Measurements from ENCODE around the gene SUCLG2.

SUCLG2 gene

DNA sequence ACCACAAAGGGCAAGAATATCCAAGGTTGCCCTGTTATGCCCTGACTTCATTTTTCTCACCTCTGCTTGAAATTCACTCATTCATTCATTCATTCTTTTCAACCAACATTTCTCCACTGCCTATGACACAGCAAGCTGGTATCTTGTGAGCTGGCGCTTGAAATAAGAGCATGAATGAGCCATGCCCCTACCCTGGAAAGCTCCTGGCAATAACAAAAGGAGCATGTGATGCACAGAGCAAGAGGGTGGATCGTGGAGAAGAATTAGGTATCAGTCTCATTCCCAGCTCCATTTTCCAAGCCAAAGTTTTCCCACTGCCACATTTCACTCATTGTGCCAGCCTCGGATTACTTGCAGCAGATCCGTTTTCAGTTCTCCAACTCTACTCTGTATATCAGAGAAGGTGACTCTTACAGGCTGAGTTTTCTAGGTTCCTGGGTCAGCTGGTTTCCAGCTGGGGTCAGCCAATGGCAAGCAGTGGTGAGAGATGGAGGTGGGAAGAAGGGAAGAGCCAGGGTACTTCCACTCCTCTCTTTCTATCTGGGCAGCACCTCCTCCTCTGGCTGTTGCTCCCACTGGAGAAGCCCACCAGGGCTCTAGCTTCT is 144.8 kb downstream of the SUCLG2 start:
- DNase-seq (ENCODE audit: low read depth), result no peak

DNA sequence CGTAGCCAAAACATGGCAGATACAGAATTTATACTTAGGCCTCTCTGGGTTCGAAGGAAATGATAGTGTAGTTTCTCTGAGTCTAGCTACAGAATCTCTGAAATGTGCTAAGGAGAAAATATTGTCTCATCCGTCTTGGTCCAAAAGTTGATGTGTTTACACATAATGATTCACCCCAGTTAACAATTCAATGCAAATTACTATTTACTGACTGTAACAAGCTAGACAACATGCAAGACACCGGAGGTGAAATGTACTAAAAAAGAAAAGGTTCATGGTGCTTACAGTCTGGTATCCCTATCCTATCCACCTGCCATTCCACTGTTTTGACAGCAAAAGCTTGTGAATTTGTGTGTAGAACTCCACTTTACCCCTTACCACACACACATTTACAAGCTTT is 146.8 kb downstream of the SUCLG2 start:
- no peak for DNase-seq (ENCODE audit: low read depth)

DNA sequence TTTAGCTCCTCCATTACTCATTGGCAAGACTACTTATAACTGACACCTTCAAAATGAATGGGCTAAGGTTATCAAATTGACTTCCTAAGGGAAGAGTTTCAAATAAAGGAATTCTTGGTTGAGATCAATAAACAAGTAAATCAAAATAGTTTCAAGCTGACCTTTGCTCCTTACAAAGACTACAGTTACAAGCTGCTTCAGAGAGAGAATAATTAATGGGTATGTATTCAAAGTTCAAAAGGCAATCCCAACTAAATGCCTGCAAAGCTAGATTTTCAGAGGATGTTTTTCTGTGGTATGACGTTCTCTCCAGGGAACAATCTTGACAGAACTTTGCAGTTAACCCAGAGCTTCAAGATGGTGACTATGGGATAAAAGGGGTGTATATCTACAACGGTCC is 153.7 kb downstream of the SUCLG2 start:
- DNase-seq (ENCODE audit: low read depth), result no peak

DNA sequence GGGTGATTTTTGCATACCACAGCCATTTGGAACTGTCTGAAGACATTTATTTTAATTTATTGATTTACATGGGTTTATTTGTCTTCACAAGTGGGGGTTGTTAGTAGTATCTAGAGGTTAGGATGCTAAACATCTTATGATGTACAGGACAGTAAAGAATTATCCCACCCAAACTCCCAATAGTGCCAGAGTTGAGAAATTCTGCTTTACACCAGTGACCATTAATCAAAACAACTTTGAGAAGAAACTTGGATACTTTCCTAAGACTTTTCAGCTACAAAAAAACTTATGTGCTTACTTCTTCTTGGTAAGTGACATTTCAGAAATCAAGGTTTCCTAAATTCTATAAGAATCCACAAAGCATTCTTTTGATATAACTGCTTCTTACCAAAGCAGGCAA is 156.7 kb downstream of the SUCLG2 start:
- no peak for DNase-seq (ENCODE audit: low read depth)

DNA sequence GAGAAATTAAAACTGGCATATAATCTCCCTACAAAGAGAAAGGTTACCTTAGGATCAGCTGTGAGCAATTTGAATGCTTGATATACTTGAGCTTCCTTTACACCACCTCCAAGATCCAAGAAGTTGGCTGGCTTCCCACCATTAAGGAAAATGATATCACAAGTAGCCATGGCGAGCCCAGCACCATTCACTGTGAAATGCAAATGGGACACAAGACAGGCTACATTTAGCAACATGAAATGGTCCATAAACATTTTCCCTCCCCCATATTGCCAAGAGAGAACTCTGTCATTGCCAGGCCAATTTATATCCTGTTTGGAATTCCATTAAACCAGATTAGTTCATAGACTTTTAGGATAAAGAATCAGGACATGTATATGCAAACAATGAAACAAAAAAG is 158.7 kb downstream of the SUCLG2 start:
- no peak for DNase-seq (ENCODE audit: low read depth)

DNA sequence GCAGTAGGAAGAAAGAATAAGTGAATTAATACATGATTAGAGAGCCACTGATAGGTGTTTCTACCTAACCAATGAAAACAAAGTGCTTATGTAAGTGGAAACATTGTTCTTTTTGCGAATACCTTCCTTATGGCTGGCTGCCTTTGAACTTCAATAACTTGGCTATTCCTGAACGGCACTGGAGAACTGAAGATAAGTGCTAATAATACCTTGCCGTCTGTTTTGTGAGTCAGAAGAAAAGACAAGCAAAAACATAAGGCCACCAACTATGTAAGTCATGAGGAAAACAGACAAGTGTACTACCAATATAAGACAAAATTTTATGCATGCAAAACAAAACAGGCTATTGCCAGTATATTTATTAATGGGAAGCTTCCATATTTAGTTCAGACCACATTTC is 160.6 kb downstream of the SUCLG2 start:
- no peak for DNase-seq (ENCODE audit: low read depth)

DNA sequence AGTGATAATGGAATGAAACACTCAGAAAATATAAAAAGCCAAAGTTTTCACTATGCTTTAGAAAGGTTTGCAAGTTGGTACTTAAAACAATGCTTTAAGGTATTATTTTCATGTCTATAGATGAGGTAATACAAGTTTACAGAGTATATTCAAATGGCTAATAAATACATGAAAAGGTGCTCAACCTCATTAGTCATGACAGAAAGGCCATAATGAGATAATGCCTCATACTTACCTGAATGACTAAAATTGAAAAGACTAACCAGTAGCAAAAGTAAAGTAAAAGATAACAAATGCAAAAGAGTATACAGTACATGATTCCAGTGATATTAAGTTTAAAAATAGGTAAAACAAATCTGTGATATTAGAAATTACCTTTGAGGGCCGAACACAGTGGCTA is 163.8 kb downstream of the SUCLG2 start:
- DNase-seq (ENCODE audit: low read depth), result no peak

DNA sequence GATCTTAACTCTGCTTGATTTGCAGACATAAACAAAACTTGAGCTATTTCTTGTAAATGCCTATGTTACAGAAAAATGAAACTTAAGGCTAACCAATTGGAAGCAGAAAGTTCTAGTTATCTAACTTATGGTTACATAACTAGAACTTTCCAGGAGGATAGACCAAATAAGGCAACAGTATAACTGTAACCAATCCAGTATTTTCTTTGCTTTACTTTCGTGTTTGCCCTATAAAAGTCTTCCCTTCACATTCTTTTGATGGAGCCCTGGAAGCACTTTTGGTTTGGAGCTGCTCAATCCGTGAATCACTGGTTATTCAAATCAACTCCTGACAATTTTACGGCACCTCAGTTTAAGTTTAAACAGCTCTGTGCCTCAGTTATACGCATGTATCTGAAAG is 164.6 kb downstream of the SUCLG2 start:
- no peak for DNase-seq (ENCODE audit: low read depth)

DNA sequence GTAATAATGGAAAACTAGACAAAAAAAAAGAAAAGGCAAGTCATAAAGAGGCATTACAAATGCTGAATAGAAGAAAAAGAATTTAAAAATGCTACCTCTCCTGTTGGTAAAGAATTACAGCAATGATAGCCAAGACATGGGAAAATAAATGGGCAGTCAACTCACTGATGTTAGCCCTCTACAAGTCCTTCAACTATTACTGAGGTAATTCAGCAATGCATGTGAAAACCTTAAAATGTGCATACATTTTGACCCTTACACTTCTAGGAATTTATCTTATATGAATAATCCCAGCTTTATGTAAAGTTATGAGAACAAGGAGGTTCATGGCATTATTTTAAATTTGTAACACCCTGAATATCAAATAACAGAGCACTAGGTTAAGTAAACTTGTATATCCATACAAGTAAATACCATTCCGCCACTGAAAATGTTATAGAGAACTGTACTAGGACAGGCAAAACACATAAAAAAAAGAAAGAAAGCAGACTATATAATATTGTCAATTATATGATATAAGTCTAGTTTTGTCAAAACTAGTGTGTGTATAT is 166.8 kb downstream of the SUCLG2 start:
- DNase-seq (ENCODE audit: low read depth), result no peak

DNA sequence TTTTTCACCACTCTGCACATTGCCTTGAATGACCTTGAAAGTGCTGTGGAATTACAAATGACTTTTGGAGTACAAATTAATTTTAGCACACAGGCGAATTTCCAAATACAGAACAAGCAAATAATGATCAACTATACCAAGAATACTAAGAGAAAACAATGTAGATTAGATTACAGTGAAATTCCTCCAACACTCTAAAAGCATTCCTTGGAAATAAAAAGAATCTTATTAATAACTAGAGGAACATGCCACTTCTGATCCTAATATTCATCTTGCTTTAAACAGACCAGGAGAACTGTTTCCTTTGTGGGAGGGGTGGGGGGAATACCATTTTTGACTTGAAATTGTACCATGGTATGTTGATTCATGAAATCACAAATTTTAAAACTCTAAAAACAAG is 167.5 kb downstream of the SUCLG2 start:
- DNase-seq (ENCODE audit: low read depth), result no peak

DNA sequence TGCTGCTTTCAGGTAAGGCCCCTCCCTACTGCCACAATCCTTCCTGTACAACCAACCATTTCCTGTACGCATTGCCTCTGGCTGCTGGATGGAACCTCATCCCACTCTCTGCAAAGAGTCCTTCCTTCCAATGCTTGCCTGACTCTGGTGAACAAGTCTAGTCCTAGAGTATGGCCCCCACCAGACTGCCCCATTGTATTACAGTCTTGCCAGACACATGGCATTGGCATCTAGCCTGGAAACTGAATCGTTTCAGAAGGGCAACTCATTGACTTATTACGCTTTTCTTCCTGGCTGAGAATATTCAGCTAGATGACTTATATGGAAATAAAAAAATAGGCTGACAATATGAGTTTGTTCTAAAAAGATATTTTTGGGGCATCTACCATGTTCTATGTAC is 170.3 kb downstream of the SUCLG2 start:
- no peak for DNase-seq (ENCODE audit: low read depth)

DNA sequence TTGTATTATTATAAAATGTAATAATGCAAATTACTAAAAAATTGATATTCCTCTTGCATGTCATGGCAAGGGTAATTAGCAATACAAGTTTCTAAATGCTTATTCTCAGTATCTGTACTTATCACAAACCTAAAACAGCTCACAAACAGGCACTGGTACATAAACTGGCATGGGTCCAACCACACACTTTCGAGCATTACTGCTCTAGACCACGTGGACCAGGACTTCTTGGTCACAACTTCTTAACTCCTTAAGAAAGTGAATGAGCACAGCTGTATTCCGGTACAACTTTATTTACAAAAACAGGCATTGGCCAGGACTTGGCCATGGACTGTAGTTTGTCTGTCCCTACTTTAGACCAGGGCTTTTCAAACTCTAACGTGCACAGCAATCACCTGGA is 173.3 kb downstream of the SUCLG2 start:
- no peak for DNase-seq (ENCODE audit: low read depth)

DNA sequence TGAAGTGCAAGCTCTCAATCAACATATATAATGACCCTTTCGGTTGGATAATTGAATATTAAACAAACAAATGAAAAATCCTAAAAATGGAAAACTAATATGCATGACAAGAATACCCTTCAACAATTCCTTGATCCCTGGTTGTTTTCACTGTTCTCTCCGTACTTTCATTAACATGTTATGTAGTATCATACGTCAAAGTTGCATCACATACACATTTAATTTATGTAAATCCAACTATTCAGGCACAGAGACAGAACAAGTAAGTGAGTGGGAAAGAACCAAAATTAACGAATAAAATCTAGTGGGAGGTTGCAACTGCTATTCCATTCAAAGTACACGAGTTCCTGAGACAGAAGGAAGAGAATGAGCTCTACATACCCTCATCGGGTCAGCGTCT is 176.0 kb downstream of the SUCLG2 start:
- no peak for DNase-seq (ENCODE audit: low read depth)

DNA sequence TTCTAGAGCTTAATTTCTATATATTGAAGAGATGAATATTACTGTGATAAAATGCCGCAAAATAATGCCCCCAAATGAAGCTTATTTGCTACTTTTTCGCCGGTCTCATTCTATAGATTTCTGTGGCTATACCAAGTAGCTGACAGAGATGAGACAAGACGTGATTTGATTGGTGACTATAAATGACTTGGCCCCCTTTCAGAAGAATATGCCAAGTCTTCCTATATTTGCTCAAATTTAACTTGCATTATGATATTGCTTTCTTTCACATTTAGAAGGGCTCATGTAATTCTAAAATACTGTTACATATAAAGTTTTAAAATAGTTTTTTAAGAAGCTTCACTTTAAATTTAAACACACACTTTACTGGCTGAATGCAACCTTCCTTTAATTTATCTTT is 180.1 kb downstream of the SUCLG2 start:
- no peak for DNase-seq (ENCODE audit: low read depth)

DNA sequence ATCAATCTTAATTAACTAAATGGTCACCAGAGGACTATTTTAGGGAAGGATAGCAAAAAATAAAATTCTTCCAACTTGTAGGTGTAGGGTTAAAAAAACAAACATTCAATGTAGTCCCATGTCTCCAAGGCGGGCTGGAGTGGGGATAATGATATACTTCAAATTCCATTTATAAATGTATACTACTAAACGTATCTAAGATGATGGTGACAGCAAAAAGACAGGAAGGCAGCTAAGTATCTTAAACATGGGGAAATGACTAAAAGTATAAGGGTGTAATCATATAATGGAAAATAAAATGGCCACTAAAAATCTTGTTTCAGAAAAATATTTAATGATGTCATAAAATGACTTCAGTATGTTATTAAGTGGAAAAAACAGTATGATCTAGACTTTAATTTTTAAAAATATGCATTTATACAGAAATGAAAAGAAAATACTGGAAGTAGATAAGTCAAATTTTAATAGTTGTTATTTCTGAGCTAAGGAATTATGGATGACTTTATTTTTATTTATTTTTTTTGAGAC is 181.7 kb downstream of the SUCLG2 start:
- DNase-seq (ENCODE audit: low read depth), result no peak

DNA sequence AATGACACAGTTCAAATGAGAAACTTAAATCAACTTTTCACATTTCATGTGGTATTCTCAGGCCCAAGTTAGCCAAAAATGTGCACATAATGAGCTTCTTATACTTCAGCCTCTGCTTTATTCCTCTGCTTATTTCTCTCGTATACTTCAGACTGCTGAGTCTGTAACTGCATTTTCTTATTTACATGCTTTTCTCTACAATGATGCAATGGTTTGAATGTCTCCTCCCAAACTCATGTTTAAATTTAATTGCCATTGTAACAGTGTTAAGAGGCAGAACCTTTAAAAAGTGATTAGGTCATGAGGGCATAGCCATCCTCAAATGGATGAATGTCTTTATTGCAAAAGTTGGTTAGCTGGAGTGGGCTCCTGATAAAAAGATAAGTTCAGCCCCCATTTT is 184.2 kb downstream of the SUCLG2 start:
- no peak for DNase-seq (ENCODE audit: low read depth)

DNA sequence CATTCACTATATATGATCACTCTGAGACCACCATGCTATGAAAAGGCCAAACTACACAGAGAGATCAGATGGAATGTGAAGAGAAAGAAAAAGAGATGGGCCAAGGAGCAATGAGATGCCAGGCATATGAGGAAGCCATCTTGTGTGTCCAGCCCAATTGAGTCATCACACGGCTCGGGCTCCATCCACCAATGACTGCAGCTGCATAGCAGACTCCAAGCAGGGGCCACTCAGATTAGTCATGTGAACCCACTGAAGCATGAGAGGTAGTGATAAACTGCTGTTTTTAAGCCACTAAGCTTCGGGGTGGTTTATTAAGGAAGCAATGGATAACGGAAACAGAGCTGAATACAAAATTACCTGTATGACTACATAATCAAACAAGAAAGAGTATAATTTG is 185.9 kb downstream of the SUCLG2 start:
- DNase-seq (ENCODE audit: low read depth), result no peak

DNA sequence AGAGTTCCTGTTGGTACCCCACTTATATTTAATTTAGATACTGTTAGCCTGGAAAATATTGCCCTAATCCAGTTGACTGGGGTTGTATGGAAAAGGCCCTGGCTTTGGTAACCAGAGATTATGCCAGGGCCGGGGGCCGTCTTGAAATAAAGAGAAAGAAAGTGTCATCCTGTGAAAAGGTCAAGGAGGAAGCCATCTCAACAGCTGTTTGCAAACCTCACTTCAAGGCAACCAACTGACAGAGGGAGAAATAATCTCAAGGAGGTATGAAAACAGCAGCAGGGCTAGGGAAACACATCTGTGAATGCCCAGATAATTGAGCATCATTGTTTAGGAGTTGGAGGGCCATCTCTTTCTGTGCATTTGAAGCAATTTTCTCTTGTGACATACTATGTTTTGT is 190.8 kb downstream of the SUCLG2 start:
- DNase-seq (ENCODE audit: low read depth), result no peak

DNA sequence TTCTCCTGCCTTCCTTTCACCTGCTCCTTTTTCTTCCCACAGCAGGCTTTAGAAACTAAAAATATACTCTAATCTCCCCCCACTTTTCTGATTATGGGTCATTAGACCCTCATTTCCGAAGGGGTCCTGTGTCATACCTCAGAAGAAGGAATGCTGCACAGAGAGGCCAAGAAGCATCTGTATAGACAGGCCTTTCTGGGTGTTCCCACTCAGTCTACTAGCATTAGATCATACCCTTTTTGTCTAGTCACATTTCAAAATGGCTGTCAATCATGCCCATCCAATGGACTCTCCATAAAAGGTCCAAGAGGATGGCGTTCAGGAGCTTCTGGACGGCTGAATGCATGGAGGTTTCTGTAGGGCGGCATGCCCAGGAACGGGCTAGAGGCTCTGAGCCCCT is 192.2 kb downstream of the SUCLG2 start:
- DNase-seq (ENCODE audit: low read depth), result no peak

DNA sequence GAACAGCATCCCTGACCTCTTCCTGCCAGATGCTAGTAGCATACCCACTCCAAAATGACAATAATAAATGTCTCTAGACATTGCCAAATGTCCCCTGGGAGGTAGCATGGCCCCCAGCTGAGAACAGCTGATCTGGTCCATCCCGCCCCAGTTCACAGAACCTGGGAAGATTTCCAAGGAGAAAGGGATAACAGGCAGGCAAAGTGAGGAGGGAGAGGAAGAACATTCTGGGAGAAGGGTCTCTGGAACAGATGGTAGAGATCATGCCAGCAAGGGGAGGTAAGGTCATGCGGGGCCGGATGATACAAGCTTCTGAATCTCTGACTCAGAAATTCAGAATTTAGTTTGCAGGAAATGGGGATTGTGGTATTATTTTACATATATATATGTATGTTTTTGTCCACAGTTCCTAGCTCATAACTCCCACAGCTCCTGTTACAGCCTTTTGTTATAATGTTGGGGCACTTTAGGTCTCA is 192.7 kb downstream of the SUCLG2 start:
- DNase-seq (ENCODE audit: low read depth), result no peak

DNA sequence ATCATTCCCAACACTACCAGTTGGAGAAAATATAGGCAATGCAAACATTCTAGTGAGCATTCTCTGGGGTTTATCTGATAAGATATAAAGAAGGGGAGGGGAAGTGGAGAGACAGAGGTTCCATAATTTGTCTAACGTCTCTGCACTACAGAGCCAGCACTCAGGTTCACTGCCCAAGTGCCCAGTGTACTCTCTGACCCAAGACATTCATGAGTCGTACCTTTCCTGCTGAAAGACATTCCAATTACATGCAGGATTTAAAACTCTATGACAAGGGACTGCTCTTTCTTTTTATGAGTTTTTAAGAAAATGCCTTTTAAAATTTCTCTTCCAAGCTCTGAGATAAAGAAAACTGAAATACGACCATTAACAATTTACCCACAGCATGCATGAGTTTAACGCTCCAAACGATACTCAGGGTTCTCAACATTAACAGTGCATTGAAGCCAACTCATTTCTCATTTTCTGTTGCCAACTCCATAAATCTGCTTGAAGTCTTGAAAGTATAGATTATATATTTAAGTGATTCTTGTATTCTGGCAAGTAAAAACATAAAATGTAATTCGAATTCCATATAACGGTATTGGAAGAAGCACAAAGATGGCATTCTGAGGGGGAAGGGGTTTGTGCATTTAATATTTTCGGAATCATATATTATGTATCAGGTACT is 193.4 kb downstream of the SUCLG2 start:
- DNase-seq (ENCODE audit: low read depth), result no peak

DNA sequence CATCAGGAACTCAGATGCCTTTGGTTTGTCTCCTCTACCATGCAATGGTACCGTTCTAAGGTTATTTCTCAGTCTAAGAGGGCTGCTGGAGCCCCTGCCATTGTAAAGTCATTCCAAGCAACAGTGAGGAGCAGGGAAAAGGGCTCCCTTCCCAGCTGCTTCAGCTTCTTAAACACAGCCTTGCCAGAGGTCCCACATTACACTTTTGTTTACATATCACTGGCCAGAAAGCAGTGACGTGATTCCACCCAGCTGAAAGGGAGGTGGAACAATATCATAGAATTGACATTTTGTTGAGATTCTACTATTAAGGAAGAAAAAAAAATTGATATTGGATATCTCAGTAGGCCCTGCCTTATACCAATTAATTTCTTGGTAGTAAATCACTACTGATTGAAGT is 194.6 kb downstream of the SUCLG2 start:
- no peak for DNase-seq (ENCODE audit: low read depth)

DNA sequence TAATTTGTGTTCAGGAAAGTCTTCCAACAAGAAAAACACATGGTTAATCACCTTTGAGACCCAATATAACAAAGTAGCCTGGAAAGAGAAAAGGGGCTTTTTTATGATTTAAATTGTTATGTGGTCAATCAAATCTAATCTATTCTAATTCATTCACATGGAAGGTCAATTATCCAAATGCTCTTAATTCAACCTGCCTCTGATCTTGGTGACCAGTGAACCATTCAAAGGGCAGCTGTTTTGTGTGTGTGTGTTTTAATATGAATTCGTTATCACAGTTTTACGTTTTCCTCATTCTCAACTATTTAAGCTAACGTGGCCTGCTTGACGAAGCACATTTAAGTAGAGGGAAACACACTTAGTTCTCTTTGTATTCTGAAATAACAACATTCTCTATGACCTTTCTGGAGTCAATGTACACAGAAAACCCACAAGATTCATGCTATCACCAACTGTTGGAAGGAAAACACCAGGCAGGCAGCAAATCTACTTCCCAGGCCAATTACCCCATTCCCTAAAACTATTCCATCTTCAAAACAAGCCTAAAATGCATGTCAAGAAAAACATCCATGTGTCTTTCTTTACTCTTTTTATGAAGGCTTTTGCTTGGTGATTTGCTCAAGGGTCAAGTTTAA is 195.4 kb downstream of the SUCLG2 start:
- no peak for DNase-seq (ENCODE audit: low read depth)

All from stimulated activated CD4-positive, alpha-beta T cell treated with anti-CD3 and anti-CD28 coated beads, Interleukin-2, amount 100 ng/mL, for 4 hours (primary cell).